Stimulated activated CD4-positive, alpha-beta T cell treated with anti-CD3 and anti-CD28 coated beads, Interleukin-4, amount 100 ng/mL, for 24 hours (primary cell): ENCODE results near the gene MRTO4.
A peak's percentile ranks its signal among the peaks of the same experiment; 100 is the strongest.
"Not testable (repeated sequence)": the region's sequence is repeated elsewhere in the genome, so short reads cannot be mapped to it uniquely, and the experiment has no call there.

ENCODE experiments used
- DNase-seq: peaks from one replicate; pipeline ENCODE4 v3.0.0-alpha.2; 2020

MRTO4 gene

GRCh38 chr1:19273106-19273843, 21.7 kb downstream of the MRTO4 start:
- DNase-seq, result no peak

GRCh38 chr1:19273844-19274531, 22.4 kb downstream of the MRTO4 start:
- not testable (repeated sequence) for DNase-seq

- DNase-seq, result no peak
Observed at GRCh38 chr1:19274636-19275035, 23.0 kb downstream of the MRTO4 start.

- no peak for DNase-seq
Observed at GRCh38 chr1:19283891-19284290, 32.3 kb downstream of the MRTO4 start.

- no peak for DNase-seq
Observed at GRCh38 chr1:19284881-19285280, 33.3 kb downstream of the MRTO4 start.

- DNase-seq, result not testable (repeated sequence)
Observed at GRCh38 chr1:19285366-19285765, 33.8 kb downstream of the MRTO4 start.

GRCh38 chr1:19285807-19286206, 34.2 kb downstream of the MRTO4 start:
- not testable (repeated sequence) for DNase-seq

- DNase-seq, result no peak
Observed at GRCh38 chr1:19287436-19288185, 36.0 kb downstream of the MRTO4 start.

GRCh38 chr1:19288324-19289241, 37.0 kb downstream of the MRTO4 start, which contains the start of gene AKR7A3:
Gene AKR7A3 (minus strand): TSS chr1:19288770. CDS start chr1:19288709, 61 bp downstream.
- peak; percentile 60 for DNase-seq

- DNase-seq, result no peak
Observed at GRCh38 chr1:19289244-19289643, 37.6 kb downstream of the MRTO4 start.

- DNase-seq, result no peak
Observed at GRCh38 chr1:19294638-19295037, 43.0 kb downstream of the MRTO4 start.

GRCh38 chr1:19300211-19300610, 48.6 kb downstream of the MRTO4 start:
- DNase-seq, result no peak

- DNase-seq, result not testable (repeated sequence)
Observed at GRCh38 chr1:19304081-19304480, 52.5 kb downstream of the MRTO4 start.

GRCh38 chr1:19305880-19306279, 54.3 kb downstream of the MRTO4 start:
- DNase-seq, result no peak

GRCh38 chr1:19306941-19307340, 55.3 kb downstream of the MRTO4 start:
- no peak for DNase-seq

GRCh38 chr1:19307794-19308508, 56.3 kb downstream of the MRTO4 start:
- DNase-seq, result no peak

GRCh38 chr1:19308509-19308907, 56.9 kb downstream of the MRTO4 start:
- DNase-seq, result no peak

GRCh38 chr1:19309123-19309813, 57.7 kb downstream of the MRTO4 start:
- no peak for DNase-seq
